ENCODE measurements around the gene GALNT9.

GALNT9 gene

DNA sequence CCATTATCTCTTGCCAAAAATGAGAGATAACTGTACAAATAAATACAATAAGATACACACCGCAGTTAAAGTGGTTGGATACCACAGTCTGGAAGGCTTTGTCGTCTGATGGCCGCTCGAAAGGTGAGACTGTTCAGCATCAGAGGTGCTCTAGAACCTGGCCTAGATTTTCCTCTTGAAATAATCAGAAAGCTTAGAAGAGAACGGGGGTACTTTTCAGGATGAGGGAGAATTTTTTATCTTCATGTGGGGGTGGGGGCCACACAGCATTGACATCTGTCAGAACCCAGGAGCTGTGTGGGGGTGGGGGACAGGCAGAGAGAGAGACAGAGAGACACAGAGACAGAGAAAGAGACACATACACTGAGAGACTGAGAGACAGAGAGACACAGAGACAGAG, 90.5 kb downstream of the GALNT9 start:
- Histone ChIP-seq H3K4me2 (ENCODE audit: low read length, poor library complexity, severe bottlenecking) (no peak overlapping the region), H3K4me3 (ENCODE audit: insufficient read depth in 1 of 2, low read depth in 1 of 2, low read length in 2 of 2) (no peak overlapping the region), H3K27me3 (ENCODE audit: control insufficient read depth in 1 of 2, insufficient read depth in 1 of 2, low read length in 2 of 2) (peaks cover 0 to 14% of the 10 kb centered on the region in 2 experiments), H2BK120ac (ENCODE audit: low read depth, low read length) (no peak overlapping the region), H2AFZ (ENCODE audit: low read depth, low read length) (no peak overlapping the region), H3K18ac (ENCODE audit: low read depth in 1 of 2, low read length in 2 of 2) (no peak overlapping the region), H3K4ac (ENCODE audit: low read depth in 1 of 2, low read length in 2 of 2) (no peak overlapping the region), H2BK12ac (ENCODE audit: low read length in 2 of 2) (no peak overlapping the region), H3K14ac (ENCODE audit: low read length in 2 of 2) (no peak overlapping the region), H3K36me3 (ENCODE audit: control insufficient read depth in 1 of 2, insufficient read depth in 2 of 2, low read depth in 1 of 2, low read length in 2 of 2) (no peaks in the 10 kb centered on the region), H2BK15ac (ENCODE audit: low read depth, poor library complexity, severe bottlenecking) (no peak overlapping the region), H3K27ac (ENCODE audit: low read length, poor library complexity, severe bottlenecking) (no peak overlapping the region), H3K79me1 (replicated peaks; ENCODE audit: low read length, poor library complexity, severe bottlenecking) (no peaks in the 10 kb centered on the region), H3K23ac (ENCODE audit: low read length in 2 of 2) (no peak overlapping the region), H3K9ac (ENCODE audit: low read length) (no peak overlapping the region), H2AK5ac (ENCODE audit: low read length, severe bottlenecking) (no peak overlapping the region), H4K91ac (ENCODE audit: low read length) (no peak overlapping the region), H2BK5ac (ENCODE audit: low read depth, low read length, poor library complexity, severe bottlenecking) (no peak overlapping the region), H4K8ac (ENCODE audit: low read length) (no peak overlapping the region), H3K4me1 (ENCODE audit: control insufficient read depth, insufficient read depth, low read depth, low read length) (no peaks in the 10 kb centered on the region), H3K9me3 (ENCODE audit: control insufficient read depth, low read length) (no peaks in the 10 kb centered on the region)
- no peak for DNase-seq
- 94% methylated on average over 5 of the region's 5 CpGs for WGBS

GRCh38 chr12:132238488-132238854, 90.9 kb downstream of the GALNT9 start:
- H3K9ac ChIP-seq (ENCODE audit: low read length), result no peak overlapping the region
- H3K23ac ChIP-seq (ENCODE audit: low read length in 2 of 2), result no peak overlapping the region
- H2AFZ ChIP-seq (ENCODE audit: low read depth, low read length), result no peak overlapping the region
- no peak overlapping the region for H2BK12ac ChIP-seq (ENCODE audit: low read length in 2 of 2)
- H3K4me3 ChIP-seq (ENCODE audit: insufficient read depth in 1 of 2, low read depth in 1 of 2, low read length in 2 of 2), result no peak overlapping the region
- no peak overlapping the region for H2AK5ac ChIP-seq (ENCODE audit: low read length, severe bottlenecking)
- H3K27ac ChIP-seq (ENCODE audit: low read length, poor library complexity, severe bottlenecking), result no peak overlapping the region
- H3K79me1 ChIP-seq (replicated peaks; ENCODE audit: low read length, poor library complexity, severe bottlenecking), result no peaks in the 10 kb centered on the region
- H3K4me1 ChIP-seq (ENCODE audit: control insufficient read depth, insufficient read depth, low read depth, low read length), result no peaks in the 10 kb centered on the region
- no peak overlapping the region for H3K4ac ChIP-seq (ENCODE audit: low read depth in 1 of 2, low read length in 2 of 2)
- no peaks in the 10 kb centered on the region for H3K9me3 ChIP-seq (ENCODE audit: control insufficient read depth, low read length)
- no peak overlapping the region for H4K91ac ChIP-seq (ENCODE audit: low read length)
- H2BK5ac ChIP-seq (ENCODE audit: low read depth, low read length, poor library complexity, severe bottlenecking), result no peak overlapping the region
- no peak overlapping the region for H3K18ac ChIP-seq (ENCODE audit: low read depth in 1 of 2, low read length in 2 of 2)
- no peak for DNase-seq
- no peaks in the 10 kb centered on the region for H3K36me3 ChIP-seq (ENCODE audit: control insufficient read depth in 1 of 2, insufficient read depth in 2 of 2, low read depth in 1 of 2, low read length in 2 of 2)
- no peak overlapping the region for H2BK120ac ChIP-seq (ENCODE audit: low read depth, low read length)
- no peak overlapping the region for H3K4me2 ChIP-seq (ENCODE audit: low read length, poor library complexity, severe bottlenecking)
- H3K27me3 ChIP-seq (ENCODE audit: control insufficient read depth in 1 of 2, insufficient read depth in 1 of 2, low read length in 2 of 2), result peaks cover 0 to 14% of the 10 kb centered on the region in 2 experiments
- no peak overlapping the region for H2BK15ac ChIP-seq (ENCODE audit: low read depth, poor library complexity, severe bottlenecking)
- WGBS, result 79% methylated on average over 8 of the region's 9 CpGs
- no peak overlapping the region for H4K8ac ChIP-seq (ENCODE audit: low read length)
- no peak overlapping the region for H3K14ac ChIP-seq (ENCODE audit: low read length in 2 of 2)

- Histone ChIP-seq H3K18ac (ENCODE audit: low read depth in 1 of 2, low read length in 2 of 2) (no peak overlapping the region), H3K4me3 (ENCODE audit: insufficient read depth in 1 of 2, low read depth in 1 of 2, low read length in 2 of 2) (no peak overlapping the region), H3K4me1 (ENCODE audit: control insufficient read depth, insufficient read depth, low read depth, low read length) (no peaks in the 10 kb centered on the region), H3K14ac (ENCODE audit: low read length in 2 of 2) (no peak overlapping the region), H3K23ac (ENCODE audit: low read length in 2 of 2) (no peak overlapping the region), H2AFZ (ENCODE audit: low read depth, low read length) (no peak overlapping the region), H3K9me3 (ENCODE audit: control insufficient read depth, low read length) (no peaks in the 10 kb centered on the region), H3K9ac (ENCODE audit: low read length) (no peak overlapping the region), H2BK120ac (ENCODE audit: low read depth, low read length) (no peak overlapping the region), H2AK5ac (ENCODE audit: low read length, severe bottlenecking) (no peak overlapping the region), H4K91ac (ENCODE audit: low read length) (no peak overlapping the region), H3K36me3 (ENCODE audit: control insufficient read depth in 1 of 2, insufficient read depth in 2 of 2, low read depth in 1 of 2, low read length in 2 of 2) (no peaks in the 10 kb centered on the region), H2BK12ac (ENCODE audit: low read length in 2 of 2) (no peak overlapping the region), H3K27ac (ENCODE audit: low read length, poor library complexity, severe bottlenecking) (no peak overlapping the region), H2BK5ac (ENCODE audit: low read depth, low read length, poor library complexity, severe bottlenecking) (no peak overlapping the region), H2BK15ac (ENCODE audit: low read depth, poor library complexity, severe bottlenecking) (no peak overlapping the region), H3K79me1 (replicated peaks; ENCODE audit: low read length, poor library complexity, severe bottlenecking) (no peaks in the 10 kb centered on the region), H3K4me2 (ENCODE audit: low read length, poor library complexity, severe bottlenecking) (no peak overlapping the region), H3K27me3 (ENCODE audit: control insufficient read depth in 1 of 2, insufficient read depth in 1 of 2, low read length in 2 of 2) (peaks cover 0 to 14% of the 10 kb centered on the region in 2 experiments), H3K4ac (ENCODE audit: low read depth in 1 of 2, low read length in 2 of 2) (no peak overlapping the region), H4K8ac (ENCODE audit: low read length) (no peak overlapping the region)
- 88% methylated on average over 33 of the region's 33 CpGs for WGBS
- no peak for DNase-seq
These were observed 91.5 kb downstream of the GALNT9 start for GRCh38 chr12:132237772-132238487.

- no peak overlapping the region for H3K4me2 ChIP-seq (ENCODE audit: low read length, poor library complexity, severe bottlenecking)
- H3K36me3 ChIP-seq (ENCODE audit: control insufficient read depth in 1 of 2, insufficient read depth in 2 of 2, low read depth in 1 of 2, low read length in 2 of 2), result no peaks in the 10 kb centered on the region
- H3K14ac ChIP-seq (ENCODE audit: low read length in 2 of 2), result no peak overlapping the region
- no peak overlapping the region for H3K4ac ChIP-seq (ENCODE audit: low read depth in 1 of 2, low read length in 2 of 2)
- no peak overlapping the region for H2BK12ac ChIP-seq (ENCODE audit: low read length in 2 of 2)
- H3K27ac ChIP-seq (ENCODE audit: low read length, poor library complexity, severe bottlenecking), result no peak overlapping the region
- WGBS, result 86% methylated on average over 14 of the region's 14 CpGs
- H4K91ac ChIP-seq (ENCODE audit: low read length), result peak overlapping the region; percentile 18
- no peaks in the 10 kb centered on the region for H3K9me3 ChIP-seq (ENCODE audit: control insufficient read depth, low read length)
- H3K18ac ChIP-seq (ENCODE audit: low read depth in 1 of 2, low read length in 2 of 2), result no peak overlapping the region
- H3K27me3 ChIP-seq (ENCODE audit: control insufficient read depth in 1 of 2, insufficient read depth in 1 of 2, low read length in 2 of 2), result peaks cover 0 to 14% of the 10 kb centered on the region in 2 experiments
- no peaks in the 10 kb centered on the region for H3K4me1 ChIP-seq (ENCODE audit: control insufficient read depth, insufficient read depth, low read depth, low read length)
- H3K4me3 ChIP-seq (ENCODE audit: insufficient read depth in 1 of 2, low read depth in 1 of 2, low read length in 2 of 2), result no peak overlapping the region
- H3K9ac ChIP-seq (ENCODE audit: low read length), result no peak overlapping the region
- no peak overlapping the region for H2BK5ac ChIP-seq (ENCODE audit: low read depth, low read length, poor library complexity, severe bottlenecking)
- no peak overlapping the region for H3K23ac ChIP-seq (ENCODE audit: low read length in 2 of 2)
- DNase-seq, result no peak
- H2AK5ac ChIP-seq (ENCODE audit: low read length, severe bottlenecking), result no peak overlapping the region
- no peak overlapping the region for H4K8ac ChIP-seq (ENCODE audit: low read length)
- H2BK15ac ChIP-seq (ENCODE audit: low read depth, poor library complexity, severe bottlenecking), result no peak overlapping the region
- H2BK120ac ChIP-seq (ENCODE audit: low read depth, low read length), result no peak overlapping the region
- H3K79me1 ChIP-seq (replicated peaks; ENCODE audit: low read length, poor library complexity, severe bottlenecking), result no peaks in the 10 kb centered on the region
- no peak overlapping the region for H2AFZ ChIP-seq (ENCODE audit: low read depth, low read length)
These were observed 92.2 kb downstream of the GALNT9 start for GRCh38 chr12:132236930-132237771.
